ENCODE measurements around the gene PPFIA2.

DNA sequence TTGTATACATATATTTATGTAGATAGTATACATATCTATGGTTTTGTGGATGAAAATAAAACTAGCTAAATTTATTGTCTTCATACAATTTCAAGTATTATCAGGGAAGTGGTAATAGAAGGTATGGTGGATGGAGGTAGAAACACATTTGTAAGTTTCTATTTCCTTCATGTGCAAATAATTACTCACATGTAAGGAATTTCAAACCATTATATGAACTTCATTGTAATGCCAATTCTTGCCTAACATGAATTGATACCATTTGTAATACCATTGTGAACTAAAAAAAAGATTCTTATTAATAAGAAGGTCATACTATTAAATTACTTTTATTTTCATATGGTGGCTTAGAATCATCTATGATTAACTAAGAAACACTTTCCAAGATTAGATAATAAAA lies 20.1 kb upstream of the PPFIA2 start:
- TF ChIP-seq CTCF (IDR thresholded peaks at IDR 0.05; ENCODE audit: poor library complexity, severe bottlenecking) (no peak), EP300 (conservative IDR thresholded peaks at IDR 0.05; ENCODE audit: poor library complexity, severe bottlenecking) (no peak)

All from neural cell (in vitro differentiated cells).